Measurements from ENCODE around the gene DLX5.

- TF ChIP-seq CTCF (IDR thresholded peaks at IDR 0.05) (no peak), POLR2A (IDR thresholded peaks at IDR 0.05) (no peak), POLR2AphosphoS5 (IDR thresholded peaks at IDR 0.05) (no peak)
These were observed 33.0 kb downstream of the DLX5 start for GRCh38 chr7:96991546-96992191.
